ENCODE results near the gene RAI1. TPM values are rescaled to one million over a fixed set of nuclear protein-coding genes. Genes with fewer than 3 reads are reported as not detected.
A peak's percentile ranks its signal among the peaks of the same experiment; 100 is the strongest.

Gene RAI1
- total and polyA plus RNA-seq, 10 donors: 5.4 to 61.9 (median 35.2) TPM

GRCh38 chr17:17691468-17692263, 10.4 kb downstream of the RAI1 start:
- H3K9me3 ChIP-seq: no peaks in the 10 kb centered on the region
- WGBS, 5 donors: 34 to 42% (median 41%) methylated on average over 8 of the region's 8 CpGs
- no peak for DNase-seq
- H3K27ac ChIP-seq: peak overlapping the region in 5 of 8 donors; percentile 91 to 97 (median 96)
- H3K4me1 ChIP-seq: peaks cover 42 to 89% (median 71%) of the 10 kb centered on the region in 6 donors
- TF ChIP-seq POLR2AphosphoS5 (IDR thresholded peaks at IDR 0.05) (no peak), CTCF (IDR thresholded peaks at IDR 0.05 in 8 of 11, conservative IDR thresholded peaks at IDR 0.05 in 3 of 11) (no peak), POLR2A (IDR thresholded peaks at IDR 0.05) (no peak)
- no peaks in the 10 kb centered on the region for H3K27me3 ChIP-seq (replicated peaks in 1 of 7)
- H3K4me3 ChIP-seq: no peak overlapping the region
- no peaks in the 10 kb centered on the region for H3K36me3 ChIP-seq
- intact Hi-C loops (cut with DNase I; ENCODE audit: low total_unique reads): no loop called here

GRCh38 chr17:17692353-17693252, 11.3 kb downstream of the RAI1 start:
- H3K36me3 ChIP-seq: no peaks in the 10 kb centered on the region
- no peak for TF ChIP-seq CTCF (IDR thresholded peaks at IDR 0.05 in 8 of 11, conservative IDR thresholded peaks at IDR 0.05 in 3 of 11)
- TF ChIP-seq POLR2AphosphoS5 (IDR thresholded peaks at IDR 0.05): no peak
- no peak for TF ChIP-seq POLR2A (IDR thresholded peaks at IDR 0.05)
- H3K4me1 ChIP-seq: peaks cover 41 to 89% (median 73%) of the 10 kb centered on the region in 6 donors
- DNase-seq: no peak
- no peak overlapping the region for H3K4me3 ChIP-seq
- intact Hi-C loops (cut with DNase I; ENCODE audit: low total_unique reads): no loop called here
- no peaks in the 10 kb centered on the region for H3K27me3 ChIP-seq (replicated peaks in 1 of 7)
- 66 to 81% (median 78%) methylated on average over 9 of the region's 9 CpGs for WGBS, 5 donors
- H3K9me3 ChIP-seq: no peaks in the 10 kb centered on the region
- H3K27ac ChIP-seq: peak overlapping the region in 7 of 8 donors; percentile 91 to 97 (median 96)

- peak; percentile 87 for DNase-seq
- intact Hi-C loops (cut with DNase I; ENCODE audit: low total_unique reads): no loop called here
- Histone ChIP-seq H3K27ac (peak overlapping the region; percentile 91 to 97 (median 96)), H3K4me3 (peak overlapping the region in 5 of 8 donors; percentile 51 to 89 (median 70)), H3K36me3 (no peaks in the 10 kb centered on the region), H3K9me3 (no peaks in the 10 kb centered on the region), H3K4me1 (peaks cover 41 to 96% (median 79%) of the 10 kb centered on the region in 6 donors), H3K27me3 (replicated peaks in 1 of 7) (no peaks in the 10 kb centered on the region)
- 22 to 39% (median 28%) methylated on average over 18 to 23 of the region's 23 CpGs for WGBS, 5 donors
- TF ChIP-seq POLR2A (IDR thresholded peaks at IDR 0.05) (no peak), CTCF (IDR thresholded peaks at IDR 0.05 in 8 of 11, conservative IDR thresholded peaks at IDR 0.05 in 3 of 11) (no peak), POLR2AphosphoS5 (IDR thresholded peaks at IDR 0.05) (no peak)
Measured at GRCh38 chr17:17693253-17694168, 12.3 kb downstream of the RAI1 start.

All from spleen (tissue), 11 donors.